ENCODE measurements around the gene SPPL3. TPM values are rescaled to one million over a fixed set of nuclear protein-coding genes. Genes with fewer than 3 reads are reported as not detected.

The SPPL3 gene
- total RNA-seq, 2 experiments from 2014 or later = 38.3 to 43.4 TPM

DNA sequence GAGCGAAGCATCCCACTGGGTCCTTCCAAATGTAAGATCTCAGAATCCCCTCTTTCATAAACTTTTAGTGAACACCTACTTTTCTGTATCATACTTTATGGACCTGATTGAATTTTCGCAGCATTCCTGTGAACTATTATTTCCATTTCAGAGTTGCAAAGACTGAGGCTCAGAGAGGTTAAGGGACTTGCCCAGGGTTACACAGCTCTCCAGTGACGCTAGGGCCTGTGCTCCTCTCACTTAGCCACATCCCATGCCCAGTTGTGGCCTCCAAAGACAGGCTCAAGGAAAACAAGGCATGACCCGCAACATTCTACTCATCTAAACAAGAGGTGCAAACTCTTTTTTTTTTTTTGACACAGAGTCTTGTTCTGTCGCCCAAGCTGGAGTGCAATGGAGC is 25.9 kb upstream of the SPPL3 start:
- H3K4me1 Mint-ChIP-seq (ENCODE audit: low read depth) = no peaks in the 10 kb centered on the region
- DNase-seq (no peak), ATAC-seq (ENCODE audit: poor library complexity) (no peak)
- TF ChIP-seq, protein P1, sequence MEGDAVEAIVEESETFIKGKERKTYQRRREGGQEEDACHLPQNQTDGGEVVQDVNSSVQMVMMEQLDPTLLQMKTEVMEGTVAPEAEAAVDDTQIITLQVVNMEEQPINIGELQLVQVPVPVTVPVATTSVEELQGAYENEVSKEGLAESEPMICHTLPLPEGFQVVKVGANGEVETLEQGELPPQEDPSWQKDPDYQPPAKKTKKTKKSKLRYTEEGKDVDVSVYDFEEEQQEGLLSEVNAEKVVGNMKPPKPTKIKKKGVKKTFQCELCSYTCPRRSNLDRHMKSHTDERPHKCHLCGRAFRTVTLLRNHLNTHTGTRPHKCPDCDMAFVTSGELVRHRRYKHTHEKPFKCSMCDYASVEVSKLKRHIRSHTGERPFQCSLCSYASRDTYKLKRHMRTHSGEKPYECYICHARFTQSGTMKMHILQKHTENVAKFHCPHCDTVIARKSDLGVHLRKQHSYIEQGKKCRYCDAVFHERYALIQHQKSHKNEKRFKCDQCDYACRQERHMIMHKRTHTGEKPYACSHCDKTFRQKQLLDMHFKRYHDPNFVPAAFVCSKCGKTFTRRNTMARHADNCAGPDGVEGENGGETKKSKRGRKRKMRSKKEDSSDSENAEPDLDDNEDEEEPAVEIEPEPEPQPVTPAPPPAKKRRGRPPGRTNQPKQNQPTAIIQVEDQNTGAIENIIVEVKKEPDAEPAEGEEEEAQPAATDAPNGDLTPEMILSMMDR (IDR thresholded peaks at IDR 0.05) = no peak
- H3K27ac Mint-ChIP-seq = no peak overlapping the region
- no peaks in the 10 kb centered on the region for H3K9me3 Mint-ChIP-seq
- no peaks in the 10 kb centered on the region for H3K36me3 Mint-ChIP-seq (ENCODE audit: low read depth)
- CTCF ChIA-PET = no interaction called here
- no peak overlapping the region for H3K4me3 Mint-ChIP-seq
- Histone ChIP-seq H3K27me3 (ENCODE audit: control insufficient read depth in 1 of 2, insufficient read depth in 2 of 2, low read length in 2 of 2) (no peaks in the 10 kb centered on the region), H3K4me1 (ENCODE audit: insufficient read depth, low read length) (no peaks in the 10 kb centered on the region), H3K4me3 (ENCODE audit: low read length) (no peak overlapping the region), H3K36me3 (ENCODE audit: insufficient read depth, low read length) (no peaks in the 10 kb centered on the region), H3K27ac (ENCODE audit: low read depth in 1 of 2, low read length in 2 of 2) (no peak overlapping the region), H3K9me3 (ENCODE audit: control insufficient read depth in 1 of 2, insufficient read depth in 1 of 2, low read length in 2 of 2) (no peaks in the 10 kb centered on the region)
- intact Hi-C loops (cut with DNase I, micrococcal nuclease) = no loop called here
- POLR2A ChIA-PET = no interaction called here
- H3K27me3 Mint-ChIP-seq = no peaks in the 10 kb centered on the region

DNA sequence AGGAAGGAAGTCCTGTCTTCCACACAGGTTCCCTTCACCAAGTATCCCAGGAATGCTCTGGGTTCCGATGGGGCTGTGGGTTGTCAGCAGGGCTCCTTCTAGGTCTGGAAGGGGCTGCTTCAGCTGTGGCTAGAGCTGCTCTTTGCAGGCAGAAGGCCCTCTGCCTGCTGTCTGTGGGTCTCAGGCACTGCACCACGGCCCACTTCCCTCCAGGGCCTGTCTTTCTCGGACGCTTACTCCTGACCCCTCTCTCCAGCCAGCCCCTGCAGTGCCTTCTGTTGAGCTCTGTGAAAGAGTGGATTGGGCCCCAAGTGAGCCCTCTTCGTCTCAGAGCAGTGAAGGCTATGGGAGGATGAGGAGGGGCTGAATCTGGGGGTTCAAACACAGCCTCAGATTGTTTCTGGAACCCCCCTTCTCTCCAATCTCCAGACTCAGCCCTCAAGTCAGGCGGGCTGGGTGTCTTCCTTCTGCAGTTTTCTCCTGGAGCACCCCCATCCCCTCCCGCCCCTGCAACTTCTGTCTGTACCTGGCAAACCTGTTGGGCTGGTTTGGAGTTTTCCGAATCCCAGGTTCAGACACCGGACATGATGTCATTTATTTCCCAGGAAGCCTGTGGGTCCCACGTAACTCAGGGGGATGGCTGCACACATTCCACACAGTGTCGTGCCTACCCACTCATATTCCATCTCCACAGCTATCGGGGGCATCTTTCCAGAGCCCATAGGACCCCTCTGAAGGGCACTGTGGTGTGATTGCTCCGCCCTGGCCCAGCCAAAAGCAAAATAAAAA is 24.9 kb upstream of the SPPL3 start:
- ATAC-seq (ENCODE audit: poor library complexity) (no peak), DNase-seq (no peak)
- no peak overlapping the region for H3K27ac ChIP-seq (ENCODE audit: low read depth in 1 of 2, low read length in 2 of 2)
- no peak overlapping the region for H3K27ac Mint-ChIP-seq
- no peak overlapping the region for H3K4me3 Mint-ChIP-seq
- no peaks in the 10 kb centered on the region for H3K4me1 ChIP-seq (ENCODE audit: insufficient read depth, low read length)
- H3K9me3 ChIP-seq (ENCODE audit: control insufficient read depth in 1 of 2, insufficient read depth in 1 of 2, low read length in 2 of 2) = no peaks in the 10 kb centered on the region
- no peaks in the 10 kb centered on the region for H3K36me3 ChIP-seq (ENCODE audit: insufficient read depth, low read length)
- no peaks in the 10 kb centered on the region for H3K4me1 Mint-ChIP-seq (ENCODE audit: low read depth)
- ChIA-PET CTCF (no interaction called here), POLR2A (no interaction called here)
- no peaks in the 10 kb centered on the region for H3K27me3 ChIP-seq (ENCODE audit: control insufficient read depth in 1 of 2, insufficient read depth in 2 of 2, low read length in 2 of 2)
- H3K36me3 Mint-ChIP-seq (ENCODE audit: low read depth) = no peaks in the 10 kb centered on the region
- no peak overlapping the region for H3K4me3 ChIP-seq (ENCODE audit: low read length)
- no peaks in the 10 kb centered on the region for H3K9me3 Mint-ChIP-seq
- intact Hi-C loops (cut with DNase I, micrococcal nuclease) = no loop called here
- TF ChIP-seq, protein P1 (IDR thresholded peaks at IDR 0.05) = no peak
- no peaks in the 10 kb centered on the region for H3K27me3 Mint-ChIP-seq

DNA sequence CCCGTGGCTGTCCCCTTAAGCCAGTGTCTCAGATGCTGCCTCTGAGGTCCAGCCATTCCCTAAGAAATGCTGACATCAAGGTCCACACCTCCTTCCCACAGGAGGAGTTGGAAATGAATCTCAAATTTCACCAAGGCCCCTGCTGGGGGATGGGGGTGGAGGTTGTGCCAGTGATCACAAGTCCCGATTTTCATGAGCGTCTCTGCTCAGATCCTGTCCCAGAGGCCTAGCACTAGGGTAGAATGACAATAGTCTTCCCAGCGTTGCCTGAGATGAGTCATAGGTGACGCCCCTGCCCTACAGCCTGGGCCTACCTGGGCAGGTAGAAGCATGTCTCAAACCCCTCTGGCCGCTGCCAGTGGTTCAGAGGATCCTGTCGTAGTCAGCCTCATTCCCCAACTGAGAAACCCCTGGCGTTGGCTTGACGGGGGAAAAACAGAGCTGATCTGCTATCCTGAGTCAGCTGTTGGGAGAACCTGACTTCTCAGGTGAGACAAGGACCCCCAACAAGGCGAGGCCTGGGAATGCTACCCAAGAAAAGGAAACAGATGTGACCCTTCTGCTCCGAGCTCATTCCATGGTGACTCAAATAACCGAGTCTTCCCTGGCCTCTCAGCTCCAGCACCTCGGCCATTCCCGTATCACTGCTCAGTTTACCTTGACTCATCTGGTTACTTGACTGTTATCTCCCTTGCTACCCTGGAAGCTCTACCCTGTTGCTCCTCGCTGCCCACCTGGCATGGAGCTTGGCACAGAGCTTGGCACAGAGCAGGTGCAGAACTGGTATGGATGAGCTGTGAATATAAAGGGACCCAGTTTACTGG is 21.8 kb upstream of the SPPL3 start:
- Mint-ChIP-seq H3K4me1 (ENCODE audit: low read depth) (no peaks in the 10 kb centered on the region), H3K4me3 (no peak overlapping the region), H3K36me3 (ENCODE audit: low read depth) (no peaks in the 10 kb centered on the region), H3K27ac (no peak overlapping the region), H3K9me3 (no peaks in the 10 kb centered on the region), H3K27me3 (no peaks in the 10 kb centered on the region)
- Histone ChIP-seq H3K36me3 (ENCODE audit: insufficient read depth, low read length) (no peaks in the 10 kb centered on the region), H3K4me1 (ENCODE audit: insufficient read depth, low read length) (no peaks in the 10 kb centered on the region), H3K27me3 (ENCODE audit: control insufficient read depth in 1 of 2, insufficient read depth in 2 of 2, low read length in 2 of 2) (no peaks in the 10 kb centered on the region), H3K27ac (ENCODE audit: low read depth in 1 of 2, low read length in 2 of 2) (no peak overlapping the region), H3K9me3 (ENCODE audit: control insufficient read depth in 1 of 2, insufficient read depth in 1 of 2, low read length in 2 of 2) (no peaks in the 10 kb centered on the region), H3K4me3 (ENCODE audit: low read length) (no peak overlapping the region)
- DNase-seq (no peak), ATAC-seq (ENCODE audit: poor library complexity) (no peak)
- ChIA-PET CTCF (no interaction called here), POLR2A (no interaction called here)
- TF ChIP-seq, protein P1 (IDR thresholded peaks at IDR 0.05) = no peak
- intact Hi-C loops (cut with DNase I, micrococcal nuclease) = no loop called here
